HepG2 (cell line): ENCODE results near the gene FER1L5. TPM values are rescaled to one million over a fixed set of nuclear protein-coding genes. Genes with fewer than 3 reads are reported as not detected.

Source experiments
- AGO1 ChIP-seq: fragments of 200-400 bp; formaldehyde crosslinking; IDR thresholded peaks from 2 replicates; pipeline ENCODE4 v1.6.1; 2017; ENCODE audit warnings: mild to moderate bottlenecking, low read depth, low read length, moderate library complexity; ENCODE audit not compliant: poor library complexity, severe bottlenecking
- CHCHD3 ChIP-seq: sonication (generic); formaldehyde crosslinking; IDR thresholded peaks from 2 replicates; pipeline ENCODE4 v1.8.0; 2022; ENCODE audit warnings: mild to moderate bottlenecking, missing genetic modification reagents, moderate library complexity
- RFXAP ChIP-seq: sonication (generic); formaldehyde crosslinking; IDR thresholded peaks from 2 replicates; pipeline ENCODE4 v1.4.0; 2020; ENCODE audit warnings: missing genetic modification reagents, borderline replicate concordance
- SNAI1 ChIP-seq: sonication (generic); formaldehyde crosslinking; IDR thresholded peaks from 2 replicates; pipeline ENCODE4 v1.5.0; 2020; ENCODE audit warnings: mild to moderate bottlenecking, missing genetic modification reagents, borderline replicate concordance
- TIGD3 ChIP-seq: sonication (generic); formaldehyde crosslinking; IDR thresholded peaks from 2 replicates; pipeline ENCODE4 v1.5.1; 2020; ENCODE audit warnings: mild to moderate bottlenecking, missing genetic modification reagents, borderline replicate concordance
- ZNF451 ChIP-seq: sonication (generic); formaldehyde crosslinking; IDR thresholded peaks from 2 replicates; pipeline ENCODE4 v1.5.0; 2020; ENCODE audit warnings: mild to moderate bottlenecking, missing genetic modification reagents
- ZNF512B ChIP-seq: sonication (generic); formaldehyde crosslinking; IDR thresholded peaks from 2 replicates; pipeline ENCODE4 v1.5.1; 2020; ENCODE audit warnings: missing genetic modification reagents, mild to moderate bottlenecking, borderline replicate concordance
- ZNF557 ChIP-seq: sonication (generic); formaldehyde crosslinking; IDR thresholded peaks from 2 replicates; pipeline ENCODE4 v1.4.0; 2020; ENCODE audit warnings: missing genetic modification reagents
- ZNF773 ChIP-seq: sonication (generic); formaldehyde crosslinking; IDR thresholded peaks from 2 replicates; pipeline ENCODE4 v1.4.0; 2020; ENCODE audit warnings: missing genetic modification reagents, borderline replicate concordance
- polyA plus RNA-seq, 8 experiments: library from polyadenylated mRNA; depleted of rRNA in 3 of 8; stranded (reverse) in 7 of 8; unstranded in 1 of 8; fragments of >200 nt; fragmentation: Illumina TruSeq in 4 of 8; extraction: Trizol in 4 of 8; gene quantifications; 2 replicates each; pipeline versions ENCODE4 v1.2.1 to v1.2.3, GENCODE V29; 2011 to 2016; ENCODE audit warnings: low read depth in 4 of 8, missing spikeins in 1 of 8, mixed read lengths in 1 of 8; ENCODE audit not compliant: insufficient read depth in 1 of 8
- total RNA-seq, 5 experiments: library from RNA; depleted of rRNA; stranded (reverse); fragments of >200 nt; fragmentation: Illumina TruSeq; extraction: Trizol; gene quantifications; 2 replicates each; pipeline ENCODE4 v1.2.3, GENCODE V29; 2016; ENCODE audit warnings: low read depth in 1 of 5
- TF ChIP-seq, protein P1 (sequence below): sonication (generic); formaldehyde crosslinking; IDR thresholded peaks from 2 replicates; pipeline ENCODE4 v1.4.0; 2020; ENCODE audit warnings: missing genetic modification reagents, borderline replicate concordance
- TF ChIP-seq, protein P2 (sequence below): sonication (generic); formaldehyde crosslinking; IDR thresholded peaks from 2 replicates; pipeline ENCODE4 v1.5.0; 2020; ENCODE audit warnings: mild to moderate bottlenecking, missing genetic modification reagents

FER1L5 gene
- total and polyA plus RNA-seq, 2 of the 13 experiments (the other 11 are each of a cell fraction or from before 2014, with no cell fraction given), result 0.02 to 0.08 TPM

GRCh38 chr2:96751800-96752199 is 109.2 kb downstream of the FER1L5 start (continued):
- TF ChIP-seq ZNF512B (CRISPR knock-in tag) (no peak), ZNF451 (CRISPR knock-in tag) (no peak), ZNF773 (CRISPR knock-in tag) (no peak), ZNF557 (CRISPR knock-in tag) (no peak), RFXAP (CRISPR knock-in tag) (no peak), AGO1 (no peak), SNAI1 (CRISPR knock-in tag) (no peak), CHCHD3 (CRISPR knock-in tag) (no peak), TIGD3 (CRISPR knock-in tag) (no peak)
- TF ChIP-seq, protein P1, sequence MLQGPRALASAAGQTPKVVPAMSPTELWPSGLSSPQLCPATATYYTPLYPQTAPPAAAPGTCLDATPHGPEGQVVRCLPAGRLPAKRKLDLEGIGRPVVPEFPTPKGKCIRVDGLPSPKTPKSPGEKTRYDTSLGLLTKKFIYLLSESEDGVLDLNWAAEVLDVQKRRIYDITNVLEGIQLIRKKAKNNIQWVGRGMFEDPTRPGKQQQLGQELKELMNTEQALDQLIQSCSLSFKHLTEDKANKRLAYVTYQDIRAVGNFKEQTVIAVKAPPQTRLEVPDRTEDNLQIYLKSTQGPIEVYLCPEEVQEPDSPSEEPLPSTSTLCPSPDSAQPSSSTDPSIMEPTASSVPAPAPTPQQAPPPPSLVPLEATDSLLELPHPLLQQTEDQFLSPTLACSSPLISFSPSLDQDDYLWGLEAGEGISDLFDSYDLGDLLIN, result no peak
- TF ChIP-seq, protein P2, sequence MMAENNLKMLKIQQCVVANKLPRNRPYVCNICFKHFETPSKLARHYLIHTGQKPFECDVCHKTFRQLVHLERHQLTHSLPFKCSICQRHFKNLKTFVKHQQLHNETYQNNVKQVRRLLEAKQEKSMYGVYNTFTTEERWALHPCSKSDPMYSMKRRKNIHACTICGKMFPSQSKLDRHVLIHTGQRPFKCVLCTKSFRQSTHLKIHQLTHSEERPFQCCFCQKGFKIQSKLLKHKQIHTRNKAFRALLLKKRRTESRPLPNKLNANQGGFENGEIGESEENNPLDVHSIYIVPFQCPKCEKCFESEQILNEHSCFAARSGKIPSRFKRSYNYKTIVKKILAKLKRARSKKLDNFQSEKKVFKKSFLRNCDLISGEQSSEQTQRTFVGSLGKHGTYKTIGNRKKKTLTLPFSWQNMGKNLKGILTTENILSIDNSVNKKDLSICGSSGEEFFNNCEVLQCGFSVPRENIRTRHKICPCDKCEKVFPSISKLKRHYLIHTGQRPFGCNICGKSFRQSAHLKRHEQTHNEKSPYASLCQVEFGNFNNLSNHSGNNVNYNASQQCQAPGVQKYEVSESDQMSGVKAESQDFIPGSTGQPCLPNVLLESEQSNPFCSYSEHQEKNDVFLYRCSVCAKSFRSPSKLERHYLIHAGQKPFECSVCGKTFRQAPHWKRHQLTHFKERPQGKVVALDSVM, result 0 out of 2 replicates have a peak, but pooled peaks have one; percentile 14
- TF ChIP-seq, all 625 proteins: peak for 3
